HG03196 (cell line): ENCODE data around the gene MDM2.

Experiments used
- ATAC-seq: cut with Tn5 transposase; IDR thresholded peaks from one replicate; pipeline ENCODE4 v1.9.1; 2021; ENCODE audit not compliant: unreplicated experiment

MDM2 gene

DNA sequence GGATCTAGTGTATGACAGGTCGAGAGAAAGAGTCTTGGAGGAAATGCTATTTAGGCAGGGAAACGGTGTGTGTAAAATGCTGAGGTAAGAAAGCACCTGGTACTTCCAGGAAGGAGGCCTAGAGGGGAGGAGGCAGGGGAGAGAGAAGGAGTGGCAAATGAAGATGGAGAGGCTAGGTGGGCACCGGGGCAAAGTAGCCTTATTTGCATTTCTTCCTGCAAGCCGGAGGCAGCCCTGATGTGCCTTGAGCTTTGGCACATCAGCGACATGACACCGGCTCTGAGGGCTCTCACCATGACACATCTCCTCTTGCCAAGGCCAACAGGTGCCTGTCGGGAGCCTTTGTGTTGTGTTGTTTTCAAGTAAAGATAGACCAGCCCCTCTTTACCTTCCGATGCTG lies 63.4 kb downstream of the MDM2 start:
- no peak for ATAC-seq

DNA sequence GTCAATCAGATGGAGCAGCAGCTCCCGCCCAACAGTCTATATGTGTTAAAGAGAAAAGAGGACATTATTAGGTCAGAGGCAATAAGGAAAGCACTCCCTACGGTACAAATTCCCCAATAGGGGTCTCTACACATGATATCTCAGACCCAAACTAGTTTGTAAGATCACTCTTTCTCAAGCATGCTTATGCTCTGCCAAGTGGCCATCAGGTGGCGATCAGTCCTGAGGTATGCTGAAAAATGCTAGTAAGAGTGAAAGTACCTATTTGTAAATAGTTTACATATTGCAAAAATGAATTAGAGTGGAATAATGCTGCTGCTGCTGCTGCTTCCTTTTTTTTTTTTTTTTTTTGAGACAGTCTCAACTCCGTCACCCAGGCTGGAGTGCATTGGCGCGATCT lies 63.9 kb downstream of the MDM2 start:
- no peak for ATAC-seq

DNA sequence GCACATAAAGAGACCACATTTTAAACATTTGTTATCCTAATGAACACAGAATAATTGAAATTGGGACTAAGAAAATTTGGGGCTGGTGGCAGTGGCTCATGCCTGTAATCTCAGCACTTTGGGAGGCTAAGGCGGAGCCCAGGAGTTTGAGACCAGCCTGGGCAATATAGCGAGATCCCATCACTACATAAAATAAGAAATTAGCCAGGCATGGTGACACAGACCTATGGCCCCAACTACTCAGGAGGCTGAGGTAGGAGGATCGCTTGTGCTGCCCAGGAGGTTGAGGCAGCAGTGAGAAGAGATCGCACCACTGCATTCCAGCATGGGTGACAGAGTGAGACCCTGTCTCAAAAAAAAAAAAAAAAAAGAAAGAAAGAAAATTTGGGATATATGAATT lies 65.3 kb downstream of the MDM2 start:
- no peak for ATAC-seq

- no peak for ATAC-seq
Observed at GRCh38 chr12:68876461-68876860, 68.5 kb downstream of the MDM2 start.

- ATAC-seq = no peak
Observed at GRCh38 chr12:68877583-68877982, 69.6 kb downstream of the MDM2 start.

GRCh38 chr12:68878283-68878682 lies 70.3 kb downstream of the MDM2 start:
- ATAC-seq = no peak

- ATAC-seq = no peak
Observed at GRCh38 chr12:68878846-68879245, 70.9 kb downstream of the MDM2 start.

GRCh38 chr12:68880660-68881325 lies 72.8 kb downstream of the MDM2 start:
- ATAC-seq = no peak

- ATAC-seq = no peak
Observed at GRCh38 chr12:68882251-68882964, 74.4 kb downstream of the MDM2 start.

GRCh38 chr12:68883151-68883550 lies 75.2 kb downstream of the MDM2 start:
- no peak for ATAC-seq

DNA sequence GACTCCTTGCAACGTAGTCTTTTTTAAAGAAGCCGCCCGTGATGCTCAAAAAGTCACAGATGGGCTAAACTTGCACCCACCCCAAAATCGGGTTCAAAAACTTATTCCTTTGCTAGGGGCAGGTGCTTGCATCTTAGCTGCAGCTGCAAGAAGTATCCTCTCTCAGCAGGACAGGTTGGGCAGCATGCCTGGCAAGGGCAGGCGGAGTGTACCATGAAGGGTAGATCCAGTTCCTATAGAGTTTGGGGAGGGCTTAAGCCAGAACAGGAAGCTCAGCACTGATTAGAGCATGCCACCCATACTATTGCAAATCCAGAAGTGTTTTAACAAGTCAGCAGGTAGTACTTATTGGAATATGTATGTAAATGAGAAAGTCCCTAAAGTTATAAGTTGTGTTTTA lies 76.3 kb downstream of the MDM2 start:
- no peak for ATAC-seq

- ATAC-seq = no peak
Observed at GRCh38 chr12:68885381-68885780, 77.4 kb downstream of the MDM2 start.

DNA sequence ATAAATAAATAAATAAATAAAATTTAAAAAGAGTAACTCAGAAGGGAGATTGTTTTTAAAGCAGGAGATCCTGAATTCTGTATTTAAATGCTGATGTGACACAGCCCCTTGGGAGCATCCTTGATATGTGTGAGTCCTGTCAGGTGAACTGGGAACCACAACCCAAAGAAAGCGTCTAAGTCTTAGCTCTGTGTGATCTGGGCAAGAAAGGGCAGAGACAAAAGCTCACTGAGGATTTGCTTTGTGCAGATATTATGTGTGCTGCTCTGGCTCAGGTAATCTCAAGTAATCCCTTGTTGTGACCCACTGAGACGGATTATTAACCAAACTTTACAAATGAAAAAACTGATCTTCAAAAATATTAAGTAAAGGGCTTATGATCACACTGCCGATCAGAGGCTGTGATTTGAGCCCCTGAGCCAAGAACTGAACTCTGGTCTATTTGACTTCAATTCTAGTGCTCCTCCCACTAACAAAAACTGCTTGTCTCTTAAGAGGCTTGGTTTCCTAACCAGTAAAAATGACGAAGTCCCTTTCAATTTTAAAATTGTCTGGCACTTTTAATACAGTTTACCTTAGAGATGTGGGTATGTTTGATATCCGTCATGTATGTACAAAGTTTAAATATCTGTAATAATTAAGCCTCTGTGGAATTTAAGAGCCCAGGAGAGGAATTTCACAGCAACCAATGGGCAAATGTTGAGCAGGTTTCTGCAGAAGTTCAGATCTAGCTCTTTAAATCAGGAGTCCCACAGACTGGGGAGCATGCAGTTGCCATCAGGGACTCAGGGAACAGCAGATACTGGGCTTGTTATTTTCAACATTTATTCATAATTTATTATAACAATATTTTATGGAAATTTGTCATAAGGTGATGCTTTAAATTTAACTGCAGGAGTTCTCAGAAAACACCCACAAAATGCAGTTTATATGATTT lies 78.9 kb downstream of the MDM2 start:
- ATAC-seq = no peak

- no peak for ATAC-seq
Observed at GRCh38 chr12:68887641-68888040, 79.7 kb downstream of the MDM2 start.

- ATAC-seq = no peak
Observed at GRCh38 chr12:68888243-68888642, 80.3 kb downstream of the MDM2 start.

DNA sequence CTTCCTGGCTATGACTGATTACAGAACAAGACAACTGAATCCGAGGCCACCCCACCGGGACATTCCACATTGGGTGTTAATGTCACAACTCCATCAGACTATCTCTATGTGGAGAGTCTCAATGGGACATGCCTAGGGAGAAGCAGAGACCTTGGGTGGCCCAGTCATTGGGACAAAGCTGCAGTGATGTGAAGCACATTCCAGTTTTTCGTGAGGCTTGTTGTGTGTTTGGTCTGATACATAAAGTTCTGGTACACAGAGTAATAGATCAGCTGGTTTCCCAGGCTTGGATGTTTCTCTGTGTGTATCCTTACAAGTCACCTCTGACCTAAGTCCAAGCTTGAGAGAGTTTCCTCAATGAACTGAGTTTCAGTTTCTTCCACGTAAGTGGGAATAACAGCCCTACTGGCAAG lies 82.7 kb downstream of the MDM2 start:
- ATAC-seq = no peak

- ATAC-seq = no peak
Observed at GRCh38 chr12:68891141-68891540, 83.2 kb downstream of the MDM2 start.

DNA sequence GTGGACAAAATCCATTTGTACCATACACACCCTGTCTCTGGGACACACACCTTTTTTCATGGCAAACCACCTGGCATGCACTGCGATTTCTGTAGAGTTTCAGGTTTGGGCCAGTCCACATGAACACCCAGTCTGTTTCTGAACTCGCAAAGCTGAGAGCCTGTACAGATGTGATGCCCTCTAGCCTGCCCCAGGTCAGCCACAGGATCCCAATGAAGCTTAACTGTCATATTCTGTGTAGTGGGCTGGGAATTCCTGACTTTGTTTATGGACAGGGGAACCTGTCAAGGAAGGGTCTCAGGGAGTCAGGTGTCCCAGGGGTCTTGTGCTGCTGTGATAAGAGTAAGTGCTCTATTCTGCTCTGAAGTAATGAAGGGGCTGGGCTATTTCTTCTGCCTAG lies 85.2 kb downstream of the MDM2 start:
- ATAC-seq = no peak

DNA sequence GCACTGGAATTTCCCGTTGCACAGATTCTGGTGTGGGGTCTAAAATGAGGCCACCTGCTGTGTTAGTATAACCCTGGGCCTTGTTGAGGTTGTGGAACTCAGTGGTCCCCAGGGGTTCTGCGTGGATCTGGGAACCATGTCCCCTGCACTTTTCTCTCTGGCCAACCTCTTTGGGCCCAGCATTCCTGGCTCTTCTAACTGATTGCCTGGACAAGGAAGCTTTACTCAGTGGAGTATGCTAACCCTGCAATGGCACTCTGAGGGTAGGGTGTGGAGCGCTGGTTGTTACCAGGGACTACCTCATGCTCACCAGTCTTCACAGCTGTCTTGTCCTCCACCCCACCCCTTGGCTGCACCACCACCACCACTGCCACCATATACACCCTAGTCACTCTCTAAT lies 85.8 kb downstream of the MDM2 start:
- ATAC-seq = no peak

DNA sequence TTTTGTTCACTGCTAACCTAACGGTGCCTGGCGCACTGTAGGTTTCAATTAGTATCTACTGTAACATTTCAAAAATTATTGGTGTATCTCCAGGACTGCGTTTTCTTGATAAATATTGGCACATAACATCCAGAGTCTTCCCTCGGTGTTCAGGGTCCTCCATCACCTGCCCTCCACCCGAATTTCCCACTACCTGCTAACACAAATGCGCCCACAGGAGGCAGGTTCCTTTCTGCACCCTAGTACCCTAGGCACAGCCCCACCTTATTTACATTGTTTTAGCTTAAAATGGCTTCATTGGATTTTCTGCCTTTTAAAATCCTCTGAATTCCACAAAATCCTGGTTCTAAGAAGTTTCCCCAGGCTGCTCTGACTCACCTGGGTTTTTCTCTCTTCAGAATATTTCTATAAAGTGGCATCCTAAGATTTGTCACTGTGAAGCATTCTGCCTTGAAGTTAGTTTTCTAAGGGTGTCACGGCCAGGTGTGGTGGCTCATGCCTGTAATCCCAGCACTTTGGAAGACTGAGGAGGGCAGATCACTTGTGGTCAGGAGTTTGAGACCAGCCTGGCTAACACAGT lies 86.4 kb downstream of the MDM2 start:
- ATAC-seq = no peak

DNA sequence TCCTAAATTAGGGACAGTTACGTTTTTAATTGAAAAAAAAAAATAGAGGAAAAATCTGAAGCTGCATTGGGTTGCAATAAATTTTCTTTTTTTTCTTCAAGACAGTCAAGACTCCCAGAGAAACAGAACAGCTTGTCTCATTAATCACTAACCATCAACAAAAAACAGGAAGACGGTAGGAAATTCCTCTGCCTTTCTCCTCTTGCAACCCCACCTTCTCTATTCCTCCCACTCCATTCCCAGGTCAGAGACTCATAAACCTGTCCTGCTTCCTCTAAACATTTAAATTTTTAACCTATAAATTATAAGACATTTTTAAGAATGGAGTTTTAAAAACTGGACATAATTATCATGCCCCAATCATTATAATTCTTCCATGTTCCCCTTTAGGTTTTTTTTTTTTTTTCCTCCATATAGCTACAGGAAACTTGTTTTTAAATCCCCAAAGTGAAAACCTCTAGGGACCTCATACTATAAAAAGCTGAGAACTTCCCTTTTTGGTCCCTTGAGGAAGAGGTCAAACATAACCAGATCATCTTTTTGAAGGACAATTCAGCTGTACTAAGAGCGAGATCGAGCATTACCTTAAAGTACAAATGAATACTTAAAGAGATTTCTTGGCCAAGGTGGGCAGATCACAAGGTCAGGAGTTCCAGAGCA lies 89.0 kb downstream of the MDM2 start:
- ATAC-seq = no peak
